ENCODE results near the gene PNMA8B. TPM values are rescaled to one million over a fixed set of nuclear protein-coding genes. Genes with fewer than 3 reads are reported as not detected.

Gene PNMA8B
- polyA plus RNA-seq (2013, experiment 1 of 2): 0.86 TPM
- polyA plus RNA-seq (2013, experiment 2 of 2): 0.88 TPM

GRCh38 chr19:46495786-46496099 is at the start of gene PNMA8B:
Gene PNMA8B (minus strand): TSS chr19:46495867. CDS start chr19:46495465, 402 bp downstream.
- H3K9me3 ChIP-seq (ENCODE audit: control insufficient read depth, low read length): no peaks in the 10 kb centered on the region
- no peak within 1 kb of the TSS for H2BK5ac ChIP-seq (ENCODE audit: low read depth, low read length, poor library complexity, severe bottlenecking)
- peak within 1 kb of the TSS; percentile 11 for H2BK120ac ChIP-seq (ENCODE audit: low read depth, low read length)
- 2% methylated on average over 23 of the region's 29 CpGs for WGBS
- H3K27ac ChIP-seq (ENCODE audit: low read length, poor library complexity, severe bottlenecking): no peak within 1 kb of the TSS
- peak within 1 kb of the TSS; percentile 21 for H2BK15ac ChIP-seq (ENCODE audit: low read depth, poor library complexity, severe bottlenecking)
- H3K18ac ChIP-seq (ENCODE audit: low read depth in 1 of 2, low read length in 2 of 2): peak within 1 kb of the TSS; percentile 58 to 90
- no peaks in the 10 kb centered on the region for H3K36me3 ChIP-seq (ENCODE audit: control insufficient read depth in 1 of 2, insufficient read depth in 2 of 2, low read depth in 1 of 2, low read length in 2 of 2)
- H3K23ac ChIP-seq (ENCODE audit: low read length in 2 of 2): no peak within 1 kb of the TSS
- no peak within 1 kb of the TSS for H2BK12ac ChIP-seq (ENCODE audit: low read length in 2 of 2)
- H3K4me3 ChIP-seq (ENCODE audit: insufficient read depth in 1 of 2, low read depth in 1 of 2, low read length in 2 of 2): peak within 1 kb of the TSS; percentile 50 to 70
- peak within 1 kb of the TSS; percentile 61 for H3K9ac ChIP-seq (ENCODE audit: low read length)
- DNase-seq: peak; percentile 67
- H3K27me3 ChIP-seq (ENCODE audit: control insufficient read depth in 1 of 2, insufficient read depth in 1 of 2, low read length in 2 of 2): peaks cover 23 to 33% of the 10 kb centered on the region in 2 experiments
- H4K8ac ChIP-seq (ENCODE audit: low read length): peak within 1 kb of the TSS; percentile 98
- H3K4me1 ChIP-seq (ENCODE audit: control insufficient read depth, insufficient read depth, low read depth, low read length): peaks cover 17% of the 10 kb centered on the region
- H3K4ac ChIP-seq (ENCODE audit: low read depth in 1 of 2, low read length in 2 of 2): peak within 1 kb of the TSS; percentile 29 to 75
- H3K14ac ChIP-seq (ENCODE audit: low read length in 2 of 2): peak within 1 kb of the TSS in 1 of 2 experiments; percentile 50
- H2AK5ac ChIP-seq (ENCODE audit: low read length, severe bottlenecking): no peak within 1 kb of the TSS
- H3K79me1 ChIP-seq (replicated peaks; ENCODE audit: low read length, poor library complexity, severe bottlenecking): no peaks in the 10 kb centered on the region
- peak within 1 kb of the TSS; percentile 81 for H3K4me2 ChIP-seq (ENCODE audit: low read length, poor library complexity, severe bottlenecking)
- peak within 1 kb of the TSS; percentile 92 for H2AFZ ChIP-seq (ENCODE audit: low read depth, low read length)
- peak within 1 kb of the TSS; percentile 77 for H4K91ac ChIP-seq (ENCODE audit: low read length)

- no peak for DNase-seq
- Histone ChIP-seq H3K23ac (ENCODE audit: low read length in 2 of 2) (no peak overlapping the region), H3K27me3 (ENCODE audit: control insufficient read depth in 1 of 2, insufficient read depth in 1 of 2, low read length in 2 of 2) (peaks cover 0 to 5% of the 10 kb centered on the region in 2 experiments), H3K14ac (ENCODE audit: low read length in 2 of 2) (no peak overlapping the region), H3K9me3 (ENCODE audit: control insufficient read depth, low read length) (peaks cover 9% of the 10 kb centered on the region), H4K91ac (ENCODE audit: low read length) (no peak overlapping the region), H2BK120ac (ENCODE audit: low read depth, low read length) (no peak overlapping the region), H3K4ac (ENCODE audit: low read depth in 1 of 2, low read length in 2 of 2) (no peak overlapping the region), H3K27ac (ENCODE audit: low read length, poor library complexity, severe bottlenecking) (no peak overlapping the region), H3K9ac (ENCODE audit: low read length) (no peak overlapping the region), H3K4me3 (ENCODE audit: insufficient read depth in 1 of 2, low read depth in 1 of 2, low read length in 2 of 2) (no peak overlapping the region), H2BK5ac (ENCODE audit: low read depth, low read length, poor library complexity, severe bottlenecking) (no peak overlapping the region), H4K8ac (ENCODE audit: low read length) (no peak overlapping the region), H2AFZ (ENCODE audit: low read depth, low read length) (no peak overlapping the region), H2BK15ac (ENCODE audit: low read depth, poor library complexity, severe bottlenecking) (no peak overlapping the region), H3K36me3 (ENCODE audit: control insufficient read depth in 1 of 2, insufficient read depth in 2 of 2, low read depth in 1 of 2, low read length in 2 of 2) (no peaks in the 10 kb centered on the region), H3K4me1 (ENCODE audit: control insufficient read depth, insufficient read depth, low read depth, low read length) (no peaks in the 10 kb centered on the region), H3K4me2 (ENCODE audit: low read length, poor library complexity, severe bottlenecking) (no peak overlapping the region), H3K18ac (ENCODE audit: low read depth in 1 of 2, low read length in 2 of 2) (no peak overlapping the region), H3K79me1 (replicated peaks; ENCODE audit: low read length, poor library complexity, severe bottlenecking) (no peaks in the 10 kb centered on the region), H2AK5ac (ENCODE audit: low read length, severe bottlenecking) (no peak overlapping the region), H2BK12ac (ENCODE audit: low read length in 2 of 2) (no peak overlapping the region)
- 74% methylated on average over 5 of the region's 5 CpGs for WGBS
Observed at GRCh38 chr19:46544651-46545050, 49.0 kb upstream of the PNMA8B start.

GRCh38 chr19:46542428-46543230 is 47.0 kb upstream of the PNMA8B start:
- H3K36me3 ChIP-seq (ENCODE audit: control insufficient read depth in 1 of 2, insufficient read depth in 2 of 2, low read depth in 1 of 2, low read length in 2 of 2): no peaks in the 10 kb centered on the region
- no peak overlapping the region for H2AFZ ChIP-seq (ENCODE audit: low read depth, low read length)
- H3K4me3 ChIP-seq (ENCODE audit: insufficient read depth in 1 of 2, low read depth in 1 of 2, low read length in 2 of 2): no peak overlapping the region
- H2BK12ac ChIP-seq (ENCODE audit: low read length in 2 of 2): no peak overlapping the region
- no peak overlapping the region for H2BK120ac ChIP-seq (ENCODE audit: low read depth, low read length)
- no peak overlapping the region for H2AK5ac ChIP-seq (ENCODE audit: low read length, severe bottlenecking)
- no peaks in the 10 kb centered on the region for H3K27me3 ChIP-seq (ENCODE audit: control insufficient read depth in 1 of 2, insufficient read depth in 1 of 2, low read length in 2 of 2)
- no peaks in the 10 kb centered on the region for H3K79me1 ChIP-seq (replicated peaks; ENCODE audit: low read length, poor library complexity, severe bottlenecking)
- no peaks in the 10 kb centered on the region for H3K9me3 ChIP-seq (ENCODE audit: control insufficient read depth, low read length)
- DNase-seq: peak; percentile 93
- no peak overlapping the region for H3K27ac ChIP-seq (ENCODE audit: low read length, poor library complexity, severe bottlenecking)
- no peak overlapping the region for H3K18ac ChIP-seq (ENCODE audit: low read depth in 1 of 2, low read length in 2 of 2)
- H4K91ac ChIP-seq (ENCODE audit: low read length): no peak overlapping the region
- H3K14ac ChIP-seq (ENCODE audit: low read length in 2 of 2): no peak overlapping the region
- WGBS: 31% methylated on average over 15 of the region's 15 CpGs
- no peak overlapping the region for H4K8ac ChIP-seq (ENCODE audit: low read length)
- no peak overlapping the region for H3K4ac ChIP-seq (ENCODE audit: low read depth in 1 of 2, low read length in 2 of 2)
- no peak overlapping the region for H3K23ac ChIP-seq (ENCODE audit: low read length in 2 of 2)
- H2BK15ac ChIP-seq (ENCODE audit: low read depth, poor library complexity, severe bottlenecking): no peak overlapping the region
- no peak overlapping the region for H3K4me2 ChIP-seq (ENCODE audit: low read length, poor library complexity, severe bottlenecking)
- no peak overlapping the region for H2BK5ac ChIP-seq (ENCODE audit: low read depth, low read length, poor library complexity, severe bottlenecking)
- H3K9ac ChIP-seq (ENCODE audit: low read length): peak overlapping the region; percentile 79
- H3K4me1 ChIP-seq (ENCODE audit: control insufficient read depth, insufficient read depth, low read depth, low read length): no peaks in the 10 kb centered on the region

- Histone ChIP-seq H4K91ac (ENCODE audit: low read length) (peak overlapping the region; percentile 27), H3K36me3 (ENCODE audit: control insufficient read depth in 1 of 2, insufficient read depth in 2 of 2, low read depth in 1 of 2, low read length in 2 of 2) (no peaks in the 10 kb centered on the region), H4K8ac (ENCODE audit: low read length) (peak overlapping the region; percentile 75), H3K9ac (ENCODE audit: low read length) (no peak overlapping the region), H2AK5ac (ENCODE audit: low read length, severe bottlenecking) (no peak overlapping the region), H2BK5ac (ENCODE audit: low read depth, low read length, poor library complexity, severe bottlenecking) (no peak overlapping the region), H2BK120ac (ENCODE audit: low read depth, low read length) (no peak overlapping the region), H3K4ac (ENCODE audit: low read depth in 1 of 2, low read length in 2 of 2) (no peak overlapping the region), H3K14ac (ENCODE audit: low read length in 2 of 2) (peak overlapping the region in 1 of 2 experiments; percentile 66), H2BK15ac (ENCODE audit: low read depth, poor library complexity, severe bottlenecking) (no peak overlapping the region), H3K4me1 (ENCODE audit: control insufficient read depth, insufficient read depth, low read depth, low read length) (peaks cover 2% of the 10 kb centered on the region), H3K27me3 (ENCODE audit: control insufficient read depth in 1 of 2, insufficient read depth in 1 of 2, low read length in 2 of 2) (peaks cover 0 to 22% of the 10 kb centered on the region in 2 experiments), H3K9me3 (ENCODE audit: control insufficient read depth, low read length) (no peaks in the 10 kb centered on the region), H3K23ac (ENCODE audit: low read length in 2 of 2) (no peak overlapping the region), H3K79me1 (replicated peaks; ENCODE audit: low read length, poor library complexity, severe bottlenecking) (no peaks in the 10 kb centered on the region), H2BK12ac (ENCODE audit: low read length in 2 of 2) (no peak overlapping the region), H3K4me2 (ENCODE audit: low read length, poor library complexity, severe bottlenecking) (no peak overlapping the region), H3K18ac (ENCODE audit: low read depth in 1 of 2, low read length in 2 of 2) (no peak overlapping the region), H2AFZ (ENCODE audit: low read depth, low read length) (no peak overlapping the region), H3K27ac (ENCODE audit: low read length, poor library complexity, severe bottlenecking) (no peak overlapping the region), H3K4me3 (ENCODE audit: insufficient read depth in 1 of 2, low read depth in 1 of 2, low read length in 2 of 2) (no peak overlapping the region)
- DNase-seq: peak; percentile 51
- WGBS: 45% methylated on average over 11 of the region's 19 CpGs
Observed at GRCh38 chr19:46537136-46538097, 41.8 kb upstream of the PNMA8B start.
